ENCODE measurements around the gene ATG7.
"Not testable (repeated sequence)": the region's sequence is repeated elsewhere in the genome, so short reads cannot be mapped to it uniquely, and the experiment has no call there.

ATG7 gene

DNA sequence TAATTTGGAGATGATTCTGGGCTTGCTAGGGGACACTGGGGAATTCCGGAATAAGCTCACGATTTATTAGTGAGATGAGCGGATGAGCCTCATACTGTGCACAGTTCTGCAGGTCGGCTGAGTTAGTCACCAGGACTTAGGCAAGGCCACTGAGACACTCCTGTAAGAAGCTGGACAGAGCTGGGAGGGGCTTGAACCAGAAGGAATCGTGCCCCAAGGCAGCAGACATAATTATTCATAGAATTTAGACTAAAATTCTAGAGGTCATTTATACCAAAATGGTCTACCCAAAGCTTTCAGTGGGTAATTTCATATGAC is 250.2 kb downstream of the ATG7 start:
- no peak overlapping the region for H3K4me3 ChIP-seq (replicated peaks; ENCODE audit: low read depth, low read length)
- no peak for DNase-seq (ENCODE audit: extremely low read depth, low read depth)
- no peak for TF ChIP-seq CTCF (IDR thresholded peaks at IDR 0.05; ENCODE audit: low read depth, low read length, missing control alignments)

DNA sequence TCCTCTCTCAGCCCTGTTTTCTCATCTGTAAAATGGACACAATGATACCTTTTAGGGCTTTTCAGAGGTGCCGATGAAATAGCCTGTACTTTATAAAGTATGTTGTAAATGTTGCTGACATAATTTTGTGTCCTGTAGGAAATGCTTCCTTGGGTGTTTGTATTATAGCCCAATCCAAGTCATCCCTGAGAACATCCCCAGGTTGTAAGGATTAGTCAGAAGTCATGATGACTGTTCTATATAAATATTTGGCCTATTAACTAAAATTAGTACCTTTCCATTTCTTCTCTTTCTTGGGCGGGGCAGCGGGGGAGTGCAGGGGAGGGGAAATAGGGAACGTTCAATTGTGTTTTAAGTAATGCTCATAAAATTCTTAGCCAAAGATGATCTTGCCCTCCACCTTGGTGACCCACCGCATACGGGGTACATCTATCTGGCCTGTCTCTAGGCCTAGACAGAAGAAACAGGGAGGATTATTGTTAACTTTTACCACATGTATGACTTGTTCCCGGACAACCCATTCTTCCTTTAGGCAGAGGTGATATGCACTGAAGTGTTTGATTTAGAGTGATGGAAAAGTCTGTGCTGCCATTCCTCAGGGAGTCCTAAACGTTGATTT is 250.9 kb downstream of the ATG7 start:
- H3K4me3 ChIP-seq (replicated peaks; ENCODE audit: low read depth, low read length): no peak overlapping the region
- TF ChIP-seq CTCF (IDR thresholded peaks at IDR 0.05; ENCODE audit: low read depth, low read length, missing control alignments): no peak
- no peak for DNase-seq (ENCODE audit: extremely low read depth, low read depth)

- no peak for DNase-seq (ENCODE audit: extremely low read depth, low read depth)
- TF ChIP-seq CTCF (IDR thresholded peaks at IDR 0.05; ENCODE audit: low read depth, low read length, missing control alignments): no peak
- no peak overlapping the region for H3K4me3 ChIP-seq (replicated peaks; ENCODE audit: low read depth, low read length)
Observed at GRCh38 chr3:11523572-11524101, 251.4 kb downstream of the ATG7 start.

- not testable (repeated sequence) for DNase-seq (ENCODE audit: extremely low read depth, low read depth); H3K4me3 ChIP-seq (replicated peaks; ENCODE audit: low read depth, low read length)
Observed at GRCh38 chr3:11526121-11526520, 253.9 kb downstream of the ATG7 start.

DNA sequence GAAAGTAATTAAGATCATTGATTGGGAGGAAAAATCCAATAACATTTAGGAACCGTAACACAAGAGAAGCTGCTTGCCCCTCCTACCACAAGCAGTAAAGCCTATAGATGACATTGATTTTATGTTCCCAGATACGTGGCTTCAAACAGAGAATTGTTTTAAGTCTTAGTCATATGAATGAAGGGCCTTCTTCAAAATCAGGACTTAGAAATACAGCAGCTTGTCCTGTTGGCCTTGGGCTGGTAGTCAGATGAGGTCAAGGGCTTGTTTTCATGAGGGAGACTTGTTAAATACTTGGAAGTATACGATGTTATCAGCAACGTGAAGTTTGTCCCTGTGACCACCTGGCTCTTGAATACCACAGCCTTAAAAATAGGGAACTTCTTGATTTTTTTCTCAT is 257.1 kb downstream of the ATG7 start:
- TF ChIP-seq CTCF (IDR thresholded peaks at IDR 0.05; ENCODE audit: low read depth, low read length, missing control alignments): no peak
- H3K4me3 ChIP-seq (replicated peaks; ENCODE audit: low read depth, low read length): no peak overlapping the region
- DNase-seq (ENCODE audit: extremely low read depth, low read depth): no peak

DNA sequence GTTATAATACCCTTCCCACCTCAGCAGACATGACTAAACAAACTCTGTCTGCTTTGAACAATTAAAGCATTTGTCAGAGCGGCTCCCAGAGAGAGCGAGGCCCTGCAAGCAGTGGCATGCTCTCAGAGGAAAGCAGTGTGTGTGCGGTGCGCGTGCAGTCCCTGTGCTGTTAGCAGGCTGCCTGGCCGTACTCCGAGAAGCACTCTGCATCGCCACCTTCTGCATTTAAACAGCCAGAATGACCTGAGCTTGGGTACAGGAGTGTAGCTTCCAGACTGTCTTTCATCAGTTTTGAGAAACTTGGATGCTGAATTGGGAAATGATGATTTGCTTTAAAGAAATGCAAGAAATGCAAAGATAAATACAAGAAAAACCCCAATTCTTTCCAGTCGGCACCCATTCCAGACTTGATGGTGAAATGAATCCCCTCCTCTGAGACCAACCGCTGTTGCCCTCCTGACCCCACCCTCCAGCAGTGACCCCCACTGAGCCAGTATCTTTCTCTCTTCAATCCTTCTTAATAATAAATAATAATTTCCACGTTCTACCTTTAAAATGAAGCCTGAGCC is 258.0 kb downstream of the ATG7 start:
- no peak overlapping the region for H3K4me3 ChIP-seq (replicated peaks; ENCODE audit: low read depth, low read length)
- no peak for TF ChIP-seq CTCF (IDR thresholded peaks at IDR 0.05; ENCODE audit: low read depth, low read length, missing control alignments)
- DNase-seq (ENCODE audit: extremely low read depth, low read depth): no peak

GRCh38 chr3:11532931-11533391 is 260.8 kb downstream of the ATG7 start:
- no peak for DNase-seq (ENCODE audit: extremely low read depth, low read depth)
- TF ChIP-seq CTCF (IDR thresholded peaks at IDR 0.05; ENCODE audit: low read depth, low read length, missing control alignments): no peak
- no peak overlapping the region for H3K4me3 ChIP-seq (replicated peaks; ENCODE audit: low read depth, low read length)
